IMR-90 (cell line): Measurements from ENCODE around the gene PSMG3. TPM values are rescaled to one million over a fixed set of nuclear protein-coding genes. Genes with fewer than 3 reads are reported as not detected.

Source experiments
- ATAC-seq: fragments of 200-7000 bp; cut with Tn5 transposase; 2 replicates; pipeline ENCODE4 v1.9.1; 2020; ENCODE audit warnings: low read depth, mild to moderate bottlenecking, moderate library complexity
- BruUV-seq: library from RNA; stranded (reverse); fragments of 400-500 nt; replicated peaks from 2 replicates; lab custom pipeline; 2021; lab: Mats Ljungman, UMichigan
- CTCF ChIA-PET: fragments of 300-600 bp; formaldehyde crosslinking; extraction: SDS; loops from one replicate; lab custom pipeline; 2021; ENCODE audit warnings: antibody characterized with exemption; lab: Yijun Ruan, JAX
- POLR2A ChIA-PET: fragments of 300-600 bp; sonication (Branson Sonifier 250); formaldehyde crosslinking; loops from one replicate; lab custom pipeline; 2022; ENCODE audit warnings: antibody characterized with exemption; ENCODE audit not compliant: unreplicated experiment; lab: Charles Lee
- DNase-seq: peaks from one replicate; pipeline ENCODE4 v3.0.0; 2013
- H2AFZ ChIP-seq: replicated peaks from 2 replicates; pipeline ENCODE3; 2013; ENCODE audit warnings: low read length, mild to moderate bottlenecking; ENCODE audit not compliant: poor library complexity
- H2AK5ac ChIP-seq: 2 replicates; pipeline ENCODE4 v1.6.1; 2013; ENCODE audit warnings: low read depth, low read length, inconsistent platforms
- H2AK9ac ChIP-seq: replicated peaks from 2 replicates; pipeline ENCODE3; 2013; ENCODE audit warnings: mild to moderate bottlenecking, low read depth, low read length, moderate library complexity; ENCODE audit not compliant: poor library complexity
- H2BK120ac ChIP-seq: 2 replicates; pipeline ENCODE4 v1.6.1; 2013; ENCODE audit warnings: low read depth, low read length, inconsistent platforms
- H2BK15ac ChIP-seq: 3 replicates; pipeline ENCODE4 v1.6.1; 2013; ENCODE audit warnings: low read depth, low read length, inconsistent platforms
- H2BK20ac ChIP-seq: 2 replicates; pipeline ENCODE4 v1.6.1; 2013; ENCODE audit warnings: low read depth, mild to moderate bottlenecking, inconsistent platforms, low read length, moderate library complexity
- H2BK5ac ChIP-seq: 2 replicates; pipeline ENCODE4 v1.6.1; 2013; ENCODE audit warnings: mild to moderate bottlenecking, low read depth, low read length, inconsistent platforms; ENCODE audit not compliant: poor library complexity, severe bottlenecking
- H3K14ac ChIP-seq: replicated peaks from 2 replicates; pipeline ENCODE4 v1.6.1; 2013; ENCODE audit warnings: low read depth, low read length, inconsistent platforms
- H3K18ac ChIP-seq: 2 replicates; pipeline ENCODE4 v1.6.1; 2013; ENCODE audit warnings: low read depth, low read length, control low read depth
- H3K23ac ChIP-seq: 2 replicates; pipeline ENCODE4 v1.6.1; 2013; ENCODE audit warnings: low read depth, low read length, inconsistent platforms
- H3K27ac ChIP-seq: 2 replicates; pipeline ENCODE4 v1.5.1; 2013; ENCODE audit warnings: mild to moderate bottlenecking, control low read depth, low read length; ENCODE audit not compliant: insufficient read depth
- H3K27me3 ChIP-seq: 2 replicates; pipeline ENCODE4 v1.6.1; 2013; ENCODE audit warnings: low read length; ENCODE audit not compliant: control insufficient read depth, insufficient read depth
- H3K36me3 ChIP-seq: 2 replicates; pipeline ENCODE4 v1.6.1; 2013; ENCODE audit warnings: low read length, mixed read lengths; ENCODE audit not compliant: control insufficient read depth, insufficient read depth
- H3K4ac ChIP-seq: 2 replicates; pipeline ENCODE4 v1.6.1; 2013; ENCODE audit warnings: low read depth, low read length, inconsistent platforms
- H3K4me1 ChIP-seq: 2 replicates; pipeline ENCODE4 v1.6.1; 2013; ENCODE audit warnings: low read length, mixed read lengths; ENCODE audit not compliant: control insufficient read depth, insufficient read depth
- H3K4me2 ChIP-seq: 2 replicates; pipeline ENCODE4 v1.6.1; 2013; ENCODE audit warnings: low read depth, mild to moderate bottlenecking, control low read depth, low read length, moderate library complexity
- H3K4me3 ChIP-seq: 2 replicates; pipeline ENCODE4 v1.5.1; 2013; ENCODE audit warnings: low read depth, mild to moderate bottlenecking, control low read depth, low read length, moderate library complexity; ENCODE audit not compliant: insufficient read depth
- H3K56ac ChIP-seq: 2 replicates; pipeline ENCODE4 v1.6.1; 2013; ENCODE audit warnings: low read length, inconsistent platforms; ENCODE audit not compliant: insufficient read depth; ENCODE audit errors: extremely low read depth
- H3K79me1 ChIP-seq, 2 experiments: 2 replicates each; pipeline ENCODE4 v1.6.1; 2013; ENCODE audit warnings: low read length in 2 of 2, inconsistent platforms in 1 of 2, low read depth in 1 of 2
- H3K9ac ChIP-seq: 2 replicates; pipeline ENCODE4 v1.6.1; 2013; ENCODE audit warnings: low read depth, low read length, control low read depth
- H3K9me1 ChIP-seq: 2 replicates; pipeline ENCODE4 v1.6.1; 2013; ENCODE audit warnings: low read length, inconsistent platforms; ENCODE audit not compliant: insufficient read depth
- H3K9me3 ChIP-seq: 2 replicates; pipeline ENCODE4 v1.6.1; 2013; ENCODE audit warnings: low read length; ENCODE audit not compliant: control insufficient read depth, insufficient read depth
- H4K20me1 ChIP-seq: 2 replicates; pipeline ENCODE4 v1.6.1; 2013; ENCODE audit warnings: low read length, inconsistent platforms; ENCODE audit not compliant: insufficient read depth
- H4K5ac ChIP-seq: 2 replicates; pipeline ENCODE4 v1.6.1; 2013; ENCODE audit warnings: mild to moderate bottlenecking, low read depth, low read length, control low read depth
- H4K8ac ChIP-seq, 2 experiments: 2 replicates each; pipeline ENCODE4 v1.6.1; 2013; ENCODE audit warnings: low read depth in 2 of 2, low read length in 2 of 2, control low read depth in 1 of 2, inconsistent platforms in 1 of 2
- H4K91ac ChIP-seq: 2 replicates; pipeline ENCODE4 v1.6.1; 2013; ENCODE audit warnings: low read depth, low read length, inconsistent platforms; ENCODE audit not compliant: insufficient read depth
- BHLHE40 ChIP-seq: fragments of 150-350 bp; IDR thresholded peaks from 2 replicates; pipeline ENCODE4 v1.6.1; 2016; ENCODE audit warnings: mild to moderate bottlenecking, low read depth, low read length
- MAFK ChIP-seq: IDR thresholded peaks from 2 replicates; pipeline ENCODE4 v1.6.1; 2012; ENCODE audit warnings: low read depth, low read length, improper control_type of control experiment
- MAZ ChIP-seq: IDR thresholded peaks from 2 replicates; pipeline ENCODE4 v1.6.1; 2012; ENCODE audit warnings: low read depth, mild to moderate bottlenecking, low read length, improper control_type of control experiment, moderate library complexity, borderline replicate concordance
- NFE2L2 ChIP-seq: fragments of 150-350 bp; IDR thresholded peaks from 2 replicates; pipeline ENCODE4 v1.6.1; 2016; ENCODE audit warnings: low read depth, mild to moderate bottlenecking, low read length
- POLR2A ChIP-seq: IDR thresholded peaks from 2 replicates; pipeline ENCODE4 v1.6.1; 2012; ENCODE audit warnings: mild to moderate bottlenecking, low read depth, low read length
- RAD21 ChIP-seq: IDR thresholded peaks from 2 replicates; pipeline ENCODE4 v1.6.1; 2012; ENCODE audit warnings: low read length, improper control_type of control experiment
- RCOR1 ChIP-seq: IDR thresholded peaks from 2 replicates; pipeline ENCODE4 v1.6.1; 2012; ENCODE audit warnings: mild to moderate bottlenecking, low read length, improper control_type of control experiment; ENCODE audit not compliant: insufficient replicate concordance
- RFX5 ChIP-seq: IDR thresholded peaks from 2 replicates; pipeline ENCODE4 v1.8.0; 2012; ENCODE audit warnings: low read depth, mild to moderate bottlenecking, low read length, moderate library complexity
- SMC3 ChIP-seq: fragments of 150-350 bp; IDR thresholded peaks from 2 replicates; pipeline ENCODE4 v1.6.1; 2016; ENCODE audit warnings: low read depth, mild to moderate bottlenecking, antibody characterized with exemption, low read length, moderate library complexity
- WGBS, 2 experiments: methylation state at CpG; one replicate each; pipeline versions ENCODE4 v1.1.5 to v1.1.7; 2013; ENCODE audit warnings: missing lambda C conversion rate in 2 of 2; ENCODE audit not compliant: insufficient read length in 1 of 2; ENCODE audit errors: extremely low coverage in 2 of 2; 5-methylcytosine and 5-hydroxymethylcytosine counted together
- dilution Hi-C: fragments of 300-500 bp; cut with HindIII; formaldehyde crosslinking; loops from one replicate; pipeline ENCODE4 v1.14.3; 2018; ENCODE audit warnings: low sequenced_read_pairs; ENCODE audit not compliant: unreplicated experiment
- in situ Hi-C: fragments of 300-500 bp; cut with MboI; formaldehyde crosslinking; loops from 3 replicates; pipeline ENCODE4 v1.14.3; 2019; ENCODE audit warnings: low sequenced_read_pairs, inconsistent platforms, mixed read lengths
- intact Hi-C: fragments of 100-400 bp; cut with micrococcal nuclease; formaldehyde crosslinking; loops from 2 replicates; pipeline ENCODE4 v1.10.0; 2022
- polyA plus RNA-seq, 3 experiments: library from polyadenylated mRNA; depleted of rRNA; stranded (reverse); fragments of >200 nt; gene quantifications; 2 replicates each; pipeline ENCODE4 v1.2.3, GENCODE V29; 2012; ENCODE audit warnings: low replicate concordance in 1 of 3
- total RNA-seq: library from RNA; depleted of rRNA; stranded (reverse); fragments of >200 nt; gene quantifications from 2 replicates; pipeline ENCODE4 v1.2.3, GENCODE V29; 2012
- TF ChIP-seq, protein P1 (sequence below): conservative IDR thresholded peaks from 2 replicates; pipeline ENCODE4 v1.5.1; 2012; ENCODE audit warnings: mild to moderate bottlenecking, low read depth, low read length, improper control_type of control experiment
- TF ChIP-seq, protein P2 (sequence below): fragments of 150-350 bp; IDR thresholded peaks from 2 replicates; pipeline ENCODE4 v1.6.1; 2017; ENCODE audit warnings: mild to moderate bottlenecking, antibody characterized with exemption, low read length, low read depth
- TF ChIP-seq, protein P3 (sequence below): fragments of 150-350 bp; IDR thresholded peaks from 2 replicates; pipeline ENCODE4 v1.6.1; 2016; ENCODE audit warnings: low read depth, mild to moderate bottlenecking, low read length, moderate library complexity, borderline replicate concordance

The PSMG3 gene
- total and polyA plus RNA-seq, 2 of the 4 experiments (the other 2 are of a cell fraction): 37.3 to 54.1 TPM

DNA sequence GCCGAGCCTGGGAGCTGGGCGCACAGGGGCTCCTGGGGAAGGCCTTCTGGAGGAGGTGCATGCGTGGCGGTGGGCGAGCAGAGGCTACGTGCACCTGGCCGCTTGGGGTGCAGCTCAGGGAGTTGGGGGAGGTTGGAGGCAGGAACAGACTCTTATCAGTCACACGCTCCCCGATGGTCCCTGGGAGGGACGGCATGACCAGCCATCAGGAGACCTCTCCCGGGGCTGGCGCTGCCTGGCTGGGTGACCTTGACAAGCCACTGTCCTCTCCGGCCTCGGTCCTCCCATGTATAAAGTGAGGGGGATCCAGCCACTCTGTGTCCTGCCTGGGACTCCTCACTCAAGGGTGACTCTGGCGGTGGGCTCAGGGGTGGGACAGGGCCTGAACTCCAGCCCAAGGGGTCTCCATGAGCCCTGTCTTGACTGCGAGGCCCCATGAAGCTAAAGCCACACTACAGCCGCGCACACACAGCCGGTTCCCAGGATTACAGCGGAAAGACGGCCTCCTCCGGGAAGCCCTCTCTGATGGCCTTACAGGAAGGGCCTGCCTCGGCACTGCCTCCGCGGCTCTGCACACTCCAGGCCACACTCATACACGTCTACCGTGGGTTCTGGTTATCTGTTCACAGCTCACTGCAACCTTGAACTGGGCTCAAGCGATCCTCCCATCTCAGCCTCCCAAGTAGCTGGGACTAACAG is 16.2 kb downstream of the PSMG3 start (continued):
- no peak for TF ChIP-seq BHLHE40

DNA sequence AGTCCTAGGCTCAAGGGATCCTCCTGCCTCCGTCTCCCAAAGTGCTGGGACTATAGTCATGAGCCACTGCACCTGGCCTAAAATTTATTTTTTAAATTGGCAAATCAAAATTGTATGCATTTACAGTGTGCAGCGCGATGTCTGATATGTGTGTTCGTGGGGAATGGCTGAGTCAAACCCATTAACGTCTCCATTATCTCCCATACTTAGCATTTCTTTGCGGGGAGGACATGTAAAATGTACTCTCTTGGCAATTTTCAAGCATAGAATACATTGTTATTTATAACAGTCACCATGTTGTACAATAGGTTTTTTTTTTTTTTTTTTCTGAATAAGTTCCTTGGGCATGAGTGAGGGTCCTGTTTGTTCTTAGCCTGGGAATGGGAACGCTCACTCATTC is 17.6 kb downstream of the PSMG3 start:
- Histone ChIP-seq H2AFZ (no peak overlapping the region), H3K4ac (no peak overlapping the region), H3K9me3 (no peaks in the 10 kb centered on the region), H2BK20ac (no peak overlapping the region), H2BK15ac (no peak overlapping the region), H2AK5ac (no peak overlapping the region), H3K4me2 (no peak overlapping the region), H3K18ac (no peak overlapping the region), H3K79me1 (peaks cover 0 to 14% of the 10 kb centered on the region in 2 experiments; a peak in 1 of 4 replicates), H3K36me3 (no peaks in the 10 kb centered on the region), H2BK120ac (no peak overlapping the region), H3K27ac (no peak overlapping the region), H4K91ac (no peak overlapping the region), H3K23ac (no peak overlapping the region), H4K20me1 (no peaks in the 10 kb centered on the region; the same call in 1 of the 2 replicates), H3K4me1 (peaks cover 14% of the 10 kb centered on the region), H3K27me3 (no peaks in the 10 kb centered on the region), H3K4me3 (no peak overlapping the region), H3K9me1 (peaks cover 11% of the 10 kb centered on the region), H4K8ac (no peak overlapping the region), H4K5ac (no peak overlapping the region), H3K14ac (no peak overlapping the region), H3K56ac (no peak overlapping the region), H2BK5ac (no peak overlapping the region), H2AK9ac (peak overlapping the region; percentile 11), H3K9ac (no peak overlapping the region)
- DNase-seq (no peak), ATAC-seq (no peak)
- ChIA-PET CTCF (no interaction called here), POLR2A (no interaction called here)
- intact Hi-C loops (no loop called here), in situ Hi-C loops (no loop called here), dilution Hi-C loops (no loop called here)
- WGBS, 2 experiments: 92% methylated on average over 2 of the region's 7 CpGs; no CpG with 5 or more reads in 1 of the 2 experiments
- TF ChIP-seq RAD21 (no peak), SMC3 (no peak), POLR2A (no peak), NFE2L2 (no peak), RCOR1 (no peak), BHLHE40 (no peak), MAZ (no peak), MAFK (no peak), RFX5 (no peak)
- TF ChIP-seq, protein P1, sequence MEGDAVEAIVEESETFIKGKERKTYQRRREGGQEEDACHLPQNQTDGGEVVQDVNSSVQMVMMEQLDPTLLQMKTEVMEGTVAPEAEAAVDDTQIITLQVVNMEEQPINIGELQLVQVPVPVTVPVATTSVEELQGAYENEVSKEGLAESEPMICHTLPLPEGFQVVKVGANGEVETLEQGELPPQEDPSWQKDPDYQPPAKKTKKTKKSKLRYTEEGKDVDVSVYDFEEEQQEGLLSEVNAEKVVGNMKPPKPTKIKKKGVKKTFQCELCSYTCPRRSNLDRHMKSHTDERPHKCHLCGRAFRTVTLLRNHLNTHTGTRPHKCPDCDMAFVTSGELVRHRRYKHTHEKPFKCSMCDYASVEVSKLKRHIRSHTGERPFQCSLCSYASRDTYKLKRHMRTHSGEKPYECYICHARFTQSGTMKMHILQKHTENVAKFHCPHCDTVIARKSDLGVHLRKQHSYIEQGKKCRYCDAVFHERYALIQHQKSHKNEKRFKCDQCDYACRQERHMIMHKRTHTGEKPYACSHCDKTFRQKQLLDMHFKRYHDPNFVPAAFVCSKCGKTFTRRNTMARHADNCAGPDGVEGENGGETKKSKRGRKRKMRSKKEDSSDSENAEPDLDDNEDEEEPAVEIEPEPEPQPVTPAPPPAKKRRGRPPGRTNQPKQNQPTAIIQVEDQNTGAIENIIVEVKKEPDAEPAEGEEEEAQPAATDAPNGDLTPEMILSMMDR: no peak
- TF ChIP-seq, protein P2, sequence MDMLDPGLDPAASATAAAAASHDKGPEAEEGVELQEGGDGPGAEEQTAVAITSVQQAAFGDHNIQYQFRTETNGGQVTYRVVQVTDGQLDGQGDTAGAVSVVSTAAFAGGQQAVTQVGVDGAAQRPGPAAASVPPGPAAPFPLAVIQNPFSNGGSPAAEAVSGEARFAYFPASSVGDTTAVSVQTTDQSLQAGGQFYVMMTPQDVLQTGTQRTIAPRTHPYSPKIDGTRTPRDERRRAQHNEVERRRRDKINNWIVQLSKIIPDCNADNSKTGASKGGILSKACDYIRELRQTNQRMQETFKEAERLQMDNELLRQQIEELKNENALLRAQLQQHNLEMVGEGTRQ: no peak
- TF ChIP-seq, protein P3, sequence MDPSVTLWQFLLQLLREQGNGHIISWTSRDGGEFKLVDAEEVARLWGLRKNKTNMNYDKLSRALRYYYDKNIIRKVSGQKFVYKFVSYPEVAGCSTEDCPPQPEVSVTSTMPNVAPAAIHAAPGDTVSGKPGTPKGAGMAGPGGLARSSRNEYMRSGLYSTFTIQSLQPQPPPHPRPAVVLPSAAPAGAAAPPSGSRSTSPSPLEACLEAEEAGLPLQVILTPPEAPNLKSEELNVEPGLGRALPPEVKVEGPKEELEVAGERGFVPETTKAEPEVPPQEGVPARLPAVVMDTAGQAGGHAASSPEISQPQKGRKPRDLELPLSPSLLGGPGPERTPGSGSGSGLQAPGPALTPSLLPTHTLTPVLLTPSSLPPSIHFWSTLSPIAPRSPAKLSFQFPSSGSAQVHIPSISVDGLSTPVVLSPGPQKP: no peak
- BruUV-seq: no TSS peak
